ENCODE measurements around the gene NAB2.
"Not testable (repeated sequence)": the region's sequence is repeated elsewhere in the genome, so short reads cannot be mapped to it uniquely, and the experiment has no call there.

Gene NAB2

GRCh38 chr12:57069523-57069922, 19.4 kb upstream of the NAB2 start:
- DNase-seq (ENCODE audit: low read depth): no peak

- no peak for DNase-seq (ENCODE audit: low read depth)
These were observed 16.3 kb upstream of the NAB2 start for GRCh38 chr12:57072661-57073060.

- not testable (repeated sequence) for DNase-seq (ENCODE audit: low read depth)
These were observed 15.1 kb upstream of the NAB2 start for GRCh38 chr12:57073566-57074450.

- peak; percentile 86 for DNase-seq (ENCODE audit: low read depth)
These were observed 10.2 kb upstream of the NAB2 start, which contains the start of gene NEMP1 for GRCh38 chr12:57078519-57079404. TSS of gene NEMP1 (minus strand) at chr12:57078791. CDS start at chr12:57078745, 46 bp downstream.

GRCh38 chr12:57079821-57080220, 9.1 kb upstream of the NAB2 start:
- DNase-seq (ENCODE audit: low read depth): no peak

GRCh38 chr12:57080855-57081254, 8.1 kb upstream of the NAB2 start:
- DNase-seq (ENCODE audit: low read depth): no peak

- DNase-seq (ENCODE audit: low read depth): no peak
These were observed 2.9 kb upstream of the NAB2 start for GRCh38 chr12:57085999-57086492.

- peak; percentile 31 for DNase-seq (ENCODE audit: low read depth)
These were observed 2.4 kb upstream of the NAB2 start for GRCh38 chr12:57086493-57087009.

- DNase-seq (ENCODE audit: low read depth): peak; percentile 94
These were observed 1.8 kb upstream of the NAB2 start for GRCh38 chr12:57087010-57087690.

GRCh38 chr12:57087691-57088353, 1.1 kb upstream of the NAB2 start:
- DNase-seq (ENCODE audit: low read depth): peak; percentile 84

GRCh38 chr12:57089271-57090245, 644 bp downstream of the NAB2 start:
- DNase-seq (ENCODE audit: low read depth): peak; percentile 35

GRCh38 chr12:57090490-57090889, 1.6 kb downstream of the NAB2 start:
- DNase-seq (ENCODE audit: low read depth): no peak

- no peak for DNase-seq (ENCODE audit: low read depth)
These were observed 2.2 kb downstream of the NAB2 start for GRCh38 chr12:57090924-57091637.

GRCh38 chr12:57091638-57092528, 3.0 kb downstream of the NAB2 start:
- no peak for DNase-seq (ENCODE audit: low read depth)

GRCh38 chr12:57092529-57092862, 3.6 kb downstream of the NAB2 start:
- DNase-seq (ENCODE audit: low read depth): no peak

- no peak for DNase-seq (ENCODE audit: low read depth)
These were observed 4.0 kb downstream of the NAB2 start for GRCh38 chr12:57092876-57093414.

- peak; percentile 74 for DNase-seq (ENCODE audit: low read depth)
These were observed 4.7 kb downstream of the NAB2 start for GRCh38 chr12:57093415-57094207.
